ENCODE measurements around the gene NPRL2. TPM values are rescaled to one million over a fixed set of nuclear protein-coding genes. Genes with fewer than 3 reads are reported as not detected.

Gene NPRL2
- total and polyA plus RNA-seq, 9 of the 15 experiments (the other 6 are each of a cell fraction or from before 2014, with no cell fraction given): 17.4 to 40.4 (median 24.4) TPM

DNA sequence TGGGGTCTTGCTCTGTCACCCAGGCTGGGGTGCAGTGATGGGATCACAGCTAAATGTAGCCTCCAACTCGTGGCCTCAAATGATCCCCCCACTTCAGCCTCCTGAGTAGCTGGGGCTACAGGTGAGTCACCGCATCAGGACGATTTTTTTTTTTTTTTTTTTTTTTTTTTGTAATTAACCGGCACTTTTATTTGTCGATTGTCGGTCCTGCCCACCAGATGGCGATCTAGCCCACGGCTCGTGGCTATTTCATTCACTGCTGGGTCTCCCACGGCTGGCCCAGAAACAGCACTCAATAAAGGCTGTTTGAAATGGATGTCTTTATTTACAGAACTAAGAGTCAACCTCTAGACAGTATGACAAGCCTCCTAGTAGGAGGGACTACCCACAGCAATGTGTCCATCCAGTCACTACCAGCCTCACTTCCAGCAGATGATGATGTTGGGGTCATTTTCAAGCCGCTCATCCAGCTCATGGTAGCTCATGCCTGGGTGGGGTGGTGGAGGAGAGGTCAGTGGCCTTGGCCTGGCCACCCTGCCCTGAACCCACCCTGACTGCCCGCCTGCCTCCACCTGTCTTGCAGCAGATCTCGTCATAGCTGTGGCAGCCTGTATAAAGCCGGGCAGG is 3.3 kb downstream of the NPRL2 start (continued):
- TF ChIP-seq, protein P1, sequence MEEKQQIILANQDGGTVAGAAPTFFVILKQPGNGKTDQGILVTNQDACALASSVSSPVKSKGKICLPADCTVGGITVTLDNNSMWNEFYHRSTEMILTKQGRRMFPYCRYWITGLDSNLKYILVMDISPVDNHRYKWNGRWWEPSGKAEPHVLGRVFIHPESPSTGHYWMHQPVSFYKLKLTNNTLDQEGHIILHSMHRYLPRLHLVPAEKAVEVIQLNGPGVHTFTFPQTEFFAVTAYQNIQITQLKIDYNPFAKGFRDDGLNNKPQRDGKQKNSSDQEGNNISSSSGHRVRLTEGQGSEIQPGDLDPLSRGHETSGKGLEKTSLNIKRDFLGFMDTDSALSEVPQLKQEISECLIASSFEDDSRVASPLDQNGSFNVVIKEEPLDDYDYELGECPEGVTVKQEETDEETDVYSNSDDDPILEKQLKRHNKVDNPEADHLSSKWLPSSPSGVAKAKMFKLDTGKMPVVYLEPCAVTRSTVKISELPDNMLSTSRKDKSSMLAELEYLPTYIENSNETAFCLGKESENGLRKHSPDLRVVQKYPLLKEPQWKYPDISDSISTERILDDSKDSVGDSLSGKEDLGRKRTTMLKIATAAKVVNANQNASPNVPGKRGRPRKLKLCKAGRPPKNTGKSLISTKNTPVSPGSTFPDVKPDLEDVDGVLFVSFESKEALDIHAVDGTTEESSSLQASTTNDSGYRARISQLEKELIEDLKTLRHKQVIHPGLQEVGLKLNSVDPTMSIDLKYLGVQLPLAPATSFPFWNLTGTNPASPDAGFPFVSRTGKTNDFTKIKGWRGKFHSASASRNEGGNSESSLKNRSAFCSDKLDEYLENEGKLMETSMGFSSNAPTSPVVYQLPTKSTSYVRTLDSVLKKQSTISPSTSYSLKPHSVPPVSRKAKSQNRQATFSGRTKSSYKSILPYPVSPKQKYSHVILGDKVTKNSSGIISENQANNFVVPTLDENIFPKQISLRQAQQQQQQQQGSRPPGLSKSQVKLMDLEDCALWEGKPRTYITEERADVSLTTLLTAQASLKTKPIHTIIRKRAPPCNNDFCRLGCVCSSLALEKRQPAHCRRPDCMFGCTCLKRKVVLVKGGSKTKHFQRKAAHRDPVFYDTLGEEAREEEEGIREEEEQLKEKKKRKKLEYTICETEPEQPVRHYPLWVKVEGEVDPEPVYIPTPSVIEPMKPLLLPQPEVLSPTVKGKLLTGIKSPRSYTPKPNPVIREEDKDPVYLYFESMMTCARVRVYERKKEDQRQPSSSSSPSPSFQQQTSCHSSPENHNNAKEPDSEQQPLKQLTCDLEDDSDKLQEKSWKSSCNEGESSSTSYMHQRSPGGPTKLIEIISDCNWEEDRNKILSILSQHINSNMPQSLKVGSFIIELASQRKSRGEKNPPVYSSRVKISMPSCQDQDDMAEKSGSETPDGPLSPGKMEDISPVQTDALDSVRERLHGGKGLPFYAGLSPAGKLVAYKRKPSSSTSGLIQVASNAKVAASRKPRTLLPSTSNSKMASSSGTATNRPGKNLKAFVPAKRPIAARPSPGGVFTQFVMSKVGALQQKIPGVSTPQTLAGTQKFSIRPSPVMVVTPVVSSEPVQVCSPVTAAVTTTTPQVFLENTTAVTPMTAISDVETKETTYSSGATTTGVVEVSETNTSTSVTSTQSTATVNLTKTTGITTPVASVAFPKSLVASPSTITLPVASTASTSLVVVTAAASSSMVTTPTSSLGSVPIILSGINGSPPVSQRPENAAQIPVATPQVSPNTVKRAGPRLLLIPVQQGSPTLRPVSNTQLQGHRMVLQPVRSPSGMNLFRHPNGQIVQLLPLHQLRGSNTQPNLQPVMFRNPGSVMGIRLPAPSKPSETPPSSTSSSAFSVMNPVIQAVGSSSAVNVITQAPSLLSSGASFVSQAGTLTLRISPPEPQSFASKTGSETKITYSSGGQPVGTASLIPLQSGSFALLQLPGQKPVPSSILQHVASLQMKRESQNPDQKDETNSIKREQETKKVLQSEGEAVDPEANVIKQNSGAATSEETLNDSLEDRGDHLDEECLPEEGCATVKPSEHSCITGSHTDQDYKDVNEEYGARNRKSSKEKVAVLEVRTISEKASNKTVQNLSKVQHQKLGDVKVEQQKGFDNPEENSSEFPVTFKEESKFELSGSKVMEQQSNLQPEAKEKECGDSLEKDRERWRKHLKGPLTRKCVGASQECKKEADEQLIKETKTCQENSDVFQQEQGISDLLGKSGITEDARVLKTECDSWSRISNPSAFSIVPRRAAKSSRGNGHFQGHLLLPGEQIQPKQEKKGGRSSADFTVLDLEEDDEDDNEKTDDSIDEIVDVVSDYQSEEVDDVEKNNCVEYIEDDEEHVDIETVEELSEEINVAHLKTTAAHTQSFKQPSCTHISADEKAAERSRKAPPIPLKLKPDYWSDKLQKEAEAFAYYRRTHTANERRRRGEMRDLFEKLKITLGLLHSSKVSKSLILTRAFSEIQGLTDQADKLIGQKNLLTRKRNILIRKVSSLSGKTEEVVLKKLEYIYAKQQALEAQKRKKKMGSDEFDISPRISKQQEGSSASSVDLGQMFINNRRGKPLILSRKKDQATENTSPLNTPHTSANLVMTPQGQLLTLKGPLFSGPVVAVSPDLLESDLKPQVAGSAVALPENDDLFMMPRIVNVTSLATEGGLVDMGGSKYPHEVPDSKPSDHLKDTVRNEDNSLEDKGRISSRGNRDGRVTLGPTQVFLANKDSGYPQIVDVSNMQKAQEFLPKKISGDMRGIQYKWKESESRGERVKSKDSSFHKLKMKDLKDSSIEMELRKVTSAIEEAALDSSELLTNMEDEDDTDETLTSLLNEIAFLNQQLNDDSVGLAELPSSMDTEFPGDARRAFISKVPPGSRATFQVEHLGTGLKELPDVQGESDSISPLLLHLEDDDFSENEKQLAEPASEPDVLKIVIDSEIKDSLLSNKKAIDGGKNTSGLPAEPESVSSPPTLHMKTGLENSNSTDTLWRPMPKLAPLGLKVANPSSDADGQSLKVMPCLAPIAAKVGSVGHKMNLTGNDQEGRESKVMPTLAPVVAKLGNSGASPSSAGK (IDR thresholded peaks at IDR 0.05): no peak
- TF ChIP-seq DPF2 (IDR thresholded peaks at IDR 0.05) (0 out of 2 replicates have a peak, but pooled peaks have one; percentile 7), RAD21 (CRISPR knock-in tag; conservative IDR thresholded peaks at IDR 0.05 in 1 of 2, IDR thresholded peaks at IDR 0.05 in 1 of 2) (peak; percentile 32 to 58), SNIP1 (IDR thresholded peaks at IDR 0.05; ENCODE audit: low read depth) (no peak), RBM22 (IDR thresholded peaks at IDR 0.05; ENCODE audit: low read depth, low read length, poor library complexity, severe bottlenecking) (no peak), PURB (CRISPR knock-in tag; IDR thresholded peaks at IDR 0.05; ENCODE audit: low read depth) (no peak), HNRNPK (IDR thresholded peaks at IDR 0.05; ENCODE audit: low read depth, low read length, poor library complexity, severe bottlenecking) (no peak), MEF2D (tag; conservative IDR thresholded peaks at IDR 0.05; ENCODE audit: low read depth) (no peak), ZNF232 (CRISPR knock-in tag; IDR thresholded peaks at IDR 0.05) (no peak)
- TF ChIP-seq, protein P2, sequence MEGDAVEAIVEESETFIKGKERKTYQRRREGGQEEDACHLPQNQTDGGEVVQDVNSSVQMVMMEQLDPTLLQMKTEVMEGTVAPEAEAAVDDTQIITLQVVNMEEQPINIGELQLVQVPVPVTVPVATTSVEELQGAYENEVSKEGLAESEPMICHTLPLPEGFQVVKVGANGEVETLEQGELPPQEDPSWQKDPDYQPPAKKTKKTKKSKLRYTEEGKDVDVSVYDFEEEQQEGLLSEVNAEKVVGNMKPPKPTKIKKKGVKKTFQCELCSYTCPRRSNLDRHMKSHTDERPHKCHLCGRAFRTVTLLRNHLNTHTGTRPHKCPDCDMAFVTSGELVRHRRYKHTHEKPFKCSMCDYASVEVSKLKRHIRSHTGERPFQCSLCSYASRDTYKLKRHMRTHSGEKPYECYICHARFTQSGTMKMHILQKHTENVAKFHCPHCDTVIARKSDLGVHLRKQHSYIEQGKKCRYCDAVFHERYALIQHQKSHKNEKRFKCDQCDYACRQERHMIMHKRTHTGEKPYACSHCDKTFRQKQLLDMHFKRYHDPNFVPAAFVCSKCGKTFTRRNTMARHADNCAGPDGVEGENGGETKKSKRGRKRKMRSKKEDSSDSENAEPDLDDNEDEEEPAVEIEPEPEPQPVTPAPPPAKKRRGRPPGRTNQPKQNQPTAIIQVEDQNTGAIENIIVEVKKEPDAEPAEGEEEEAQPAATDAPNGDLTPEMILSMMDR (IDR thresholded peaks at IDR 0.05 in 2 of 3, conservative IDR thresholded peaks at IDR 0.05 in 1 of 3; ENCODE audit: insufficient read depth in 2 of 3, low read depth in 1 of 3, low read length in 3 of 3): peak; percentile 67 to 73 (median 70)
- TF ChIP-seq, protein P3, sequence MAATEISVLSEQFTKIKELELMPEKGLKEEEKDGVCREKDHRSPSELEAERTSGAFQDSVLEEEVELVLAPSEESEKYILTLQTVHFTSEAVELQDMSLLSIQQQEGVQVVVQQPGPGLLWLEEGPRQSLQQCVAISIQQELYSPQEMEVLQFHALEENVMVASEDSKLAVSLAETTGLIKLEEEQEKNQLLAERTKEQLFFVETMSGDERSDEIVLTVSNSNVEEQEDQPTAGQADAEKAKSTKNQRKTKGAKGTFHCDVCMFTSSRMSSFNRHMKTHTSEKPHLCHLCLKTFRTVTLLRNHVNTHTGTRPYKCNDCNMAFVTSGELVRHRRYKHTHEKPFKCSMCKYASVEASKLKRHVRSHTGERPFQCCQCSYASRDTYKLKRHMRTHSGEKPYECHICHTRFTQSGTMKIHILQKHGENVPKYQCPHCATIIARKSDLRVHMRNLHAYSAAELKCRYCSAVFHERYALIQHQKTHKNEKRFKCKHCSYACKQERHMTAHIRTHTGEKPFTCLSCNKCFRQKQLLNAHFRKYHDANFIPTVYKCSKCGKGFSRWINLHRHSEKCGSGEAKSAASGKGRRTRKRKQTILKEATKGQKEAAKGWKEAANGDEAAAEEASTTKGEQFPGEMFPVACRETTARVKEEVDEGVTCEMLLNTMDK (IDR thresholded peaks at IDR 0.05; ENCODE audit: borderline replicate concordance, insufficient read depth, low read depth, low read length, poor library complexity, severe bottlenecking): no peak

Measured in K562 (cell line).